ENCODE data around the gene EEFSEC. TPM values are rescaled to one million over a fixed set of nuclear protein-coding genes. Genes with fewer than 3 reads are reported as not detected.

Gene EEFSEC
- total and polyA plus RNA-seq, 12 donors, result 5.5 to 15.6 (median 10.4) TPM

- TF ChIP-seq, protein P1, sequence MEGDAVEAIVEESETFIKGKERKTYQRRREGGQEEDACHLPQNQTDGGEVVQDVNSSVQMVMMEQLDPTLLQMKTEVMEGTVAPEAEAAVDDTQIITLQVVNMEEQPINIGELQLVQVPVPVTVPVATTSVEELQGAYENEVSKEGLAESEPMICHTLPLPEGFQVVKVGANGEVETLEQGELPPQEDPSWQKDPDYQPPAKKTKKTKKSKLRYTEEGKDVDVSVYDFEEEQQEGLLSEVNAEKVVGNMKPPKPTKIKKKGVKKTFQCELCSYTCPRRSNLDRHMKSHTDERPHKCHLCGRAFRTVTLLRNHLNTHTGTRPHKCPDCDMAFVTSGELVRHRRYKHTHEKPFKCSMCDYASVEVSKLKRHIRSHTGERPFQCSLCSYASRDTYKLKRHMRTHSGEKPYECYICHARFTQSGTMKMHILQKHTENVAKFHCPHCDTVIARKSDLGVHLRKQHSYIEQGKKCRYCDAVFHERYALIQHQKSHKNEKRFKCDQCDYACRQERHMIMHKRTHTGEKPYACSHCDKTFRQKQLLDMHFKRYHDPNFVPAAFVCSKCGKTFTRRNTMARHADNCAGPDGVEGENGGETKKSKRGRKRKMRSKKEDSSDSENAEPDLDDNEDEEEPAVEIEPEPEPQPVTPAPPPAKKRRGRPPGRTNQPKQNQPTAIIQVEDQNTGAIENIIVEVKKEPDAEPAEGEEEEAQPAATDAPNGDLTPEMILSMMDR (IDR thresholded peaks at IDR 0.05), result no peak
- no peak for TF ChIP-seq POLR2A (IDR thresholded peaks at IDR 0.05)
- Histone ChIP-seq H3K4me3 (no peak overlapping the region), H3K27me3 (no peaks in the 10 kb centered on the region), H3K27ac (no peak overlapping the region), H3K4me1 (replicated peaks in 1 of 2) (peaks cover 11 to 14% of the 10 kb centered on the region in 2 donors), H3K9me3 (replicated peaks in 1 of 3) (no peaks in the 10 kb centered on the region), H3K36me3 (replicated peaks in 1 of 2) (no peaks in the 10 kb centered on the region)
- intact Hi-C loops (cut with DNase I), result no loop called here
- peak in 1 of 7 donors; percentile 7 for DNase-seq
These were observed 133.4 kb downstream of the EEFSEC start for GRCh38 chr3:128286691-128287090.

GRCh38 chr3:128287216-128287615 is 133.9 kb downstream of the EEFSEC start:
- Histone ChIP-seq H3K4me1 (replicated peaks in 1 of 2) (peaks cover 8 to 10% of the 10 kb centered on the region in 2 donors), H3K27ac (no peak overlapping the region), H3K27me3 (no peaks in the 10 kb centered on the region), H3K36me3 (replicated peaks in 1 of 2) (no peaks in the 10 kb centered on the region), H3K4me3 (no peak overlapping the region), H3K9me3 (replicated peaks in 1 of 3) (no peaks in the 10 kb centered on the region)
- intact Hi-C loops (cut with DNase I), result no loop called here
- TF ChIP-seq, protein P1 (IDR thresholded peaks at IDR 0.05), result no peak
- TF ChIP-seq POLR2A (IDR thresholded peaks at IDR 0.05), result no peak
- 94 to 98% (median 97%) methylated on average over 2 of the region's 2 CpGs for WGBS, 4 donors
- DNase-seq, result peak in 1 of 7 donors; percentile 11

DNA sequence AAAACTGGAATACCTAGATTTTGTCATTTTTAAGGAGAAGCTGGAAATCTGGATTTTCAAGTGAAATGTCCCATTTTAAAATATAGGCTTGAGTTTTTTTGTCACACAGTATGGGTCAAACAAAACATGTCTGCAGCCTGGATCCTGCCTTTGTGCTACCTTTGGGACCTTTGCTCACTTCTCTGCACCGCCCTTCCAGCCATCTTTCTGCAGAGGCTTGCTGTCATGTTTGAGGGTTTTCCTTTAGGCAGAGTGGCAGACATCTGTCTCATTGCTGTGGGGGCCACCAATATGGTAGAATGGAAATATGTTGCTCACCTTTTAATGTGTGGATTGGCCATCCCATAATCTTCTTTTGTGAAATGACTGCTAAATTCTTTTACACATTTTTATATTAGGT is 136.3 kb downstream of the EEFSEC start:
- intact Hi-C loops (cut with DNase I), result no loop called here
- H3K27ac ChIP-seq, result no peak overlapping the region
- H3K4me3 ChIP-seq, result no peak overlapping the region
- peak in 2 of 7 donors; percentile 4 to 7 for DNase-seq
- no peak for TF ChIP-seq POLR2A (IDR thresholded peaks at IDR 0.05)
- TF ChIP-seq, protein P1 (IDR thresholded peaks at IDR 0.05), result no peak
- H3K36me3 ChIP-seq (replicated peaks in 1 of 2), result no peaks in the 10 kb centered on the region
- WGBS, 4 donors, result 91 to 100% (median 100%) methylated on average over 1 of the region's 1 CpG
- H3K9me3 ChIP-seq (replicated peaks in 1 of 3), result no peaks in the 10 kb centered on the region
- no peaks in the 10 kb centered on the region for H3K27me3 ChIP-seq
- H3K4me1 ChIP-seq (replicated peaks in 1 of 2), result no peaks in the 10 kb centered on the region

DNA sequence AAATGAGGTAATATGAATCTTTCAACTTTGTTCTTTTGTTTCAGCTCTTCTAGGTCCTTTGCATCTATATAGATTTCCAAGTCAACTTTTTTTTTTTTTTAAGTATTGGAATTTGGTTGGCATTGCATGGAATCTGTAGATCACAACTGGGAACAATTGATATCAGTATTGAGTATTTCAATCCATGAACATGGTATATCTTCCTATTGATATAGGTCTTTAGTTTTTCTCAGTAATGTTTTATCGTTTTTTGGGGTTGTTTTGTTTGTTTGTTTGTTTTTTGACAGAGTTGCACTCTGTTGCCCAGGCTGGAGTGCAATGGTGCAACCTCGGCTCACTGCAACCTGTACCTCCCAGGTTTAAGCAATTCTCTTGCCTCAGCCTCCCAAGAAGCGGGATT is 137.2 kb downstream of the EEFSEC start:
- no peaks in the 10 kb centered on the region for H3K36me3 ChIP-seq (replicated peaks in 1 of 2)
- TF ChIP-seq, protein P1 (IDR thresholded peaks at IDR 0.05), result no peak
- no peak for TF ChIP-seq POLR2A (IDR thresholded peaks at IDR 0.05)
- H3K4me3 ChIP-seq, result no peak overlapping the region
- no peaks in the 10 kb centered on the region for H3K9me3 ChIP-seq (replicated peaks in 1 of 3)
- no peak overlapping the region for H3K27ac ChIP-seq
- DNase-seq, result no peak
- 88 to 95% (median 92%) methylated on average over 3 of the region's 3 CpGs for WGBS, 4 donors
- no peaks in the 10 kb centered on the region for H3K4me1 ChIP-seq (replicated peaks in 1 of 2)
- intact Hi-C loops (cut with DNase I), result no loop called here
- H3K27me3 ChIP-seq, result no peaks in the 10 kb centered on the region

All from adrenal gland (tissue), 12 donors.